ENCODE results near the gene CLCN4.

DNA sequence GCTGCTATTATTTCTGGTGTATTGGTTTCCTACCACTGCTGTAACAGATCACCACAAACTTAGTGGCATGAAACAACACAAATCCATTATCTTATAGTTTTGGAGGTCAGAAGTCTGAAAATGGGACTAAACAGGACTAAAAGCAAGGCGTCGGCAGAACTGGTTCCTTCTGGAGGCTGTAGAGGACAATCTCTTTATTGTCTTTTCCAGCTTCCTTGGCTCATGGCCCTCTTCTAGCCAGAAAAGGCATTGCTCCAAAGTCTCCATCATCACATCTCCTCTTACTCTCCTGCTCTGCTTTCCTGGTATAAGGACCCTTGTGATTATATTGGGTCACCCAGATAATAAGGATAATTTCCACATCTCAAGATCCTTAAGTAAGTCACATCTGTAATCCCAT is 121.9 kb downstream of the CLCN4 start:
- TF ChIP-seq, protein P1, sequence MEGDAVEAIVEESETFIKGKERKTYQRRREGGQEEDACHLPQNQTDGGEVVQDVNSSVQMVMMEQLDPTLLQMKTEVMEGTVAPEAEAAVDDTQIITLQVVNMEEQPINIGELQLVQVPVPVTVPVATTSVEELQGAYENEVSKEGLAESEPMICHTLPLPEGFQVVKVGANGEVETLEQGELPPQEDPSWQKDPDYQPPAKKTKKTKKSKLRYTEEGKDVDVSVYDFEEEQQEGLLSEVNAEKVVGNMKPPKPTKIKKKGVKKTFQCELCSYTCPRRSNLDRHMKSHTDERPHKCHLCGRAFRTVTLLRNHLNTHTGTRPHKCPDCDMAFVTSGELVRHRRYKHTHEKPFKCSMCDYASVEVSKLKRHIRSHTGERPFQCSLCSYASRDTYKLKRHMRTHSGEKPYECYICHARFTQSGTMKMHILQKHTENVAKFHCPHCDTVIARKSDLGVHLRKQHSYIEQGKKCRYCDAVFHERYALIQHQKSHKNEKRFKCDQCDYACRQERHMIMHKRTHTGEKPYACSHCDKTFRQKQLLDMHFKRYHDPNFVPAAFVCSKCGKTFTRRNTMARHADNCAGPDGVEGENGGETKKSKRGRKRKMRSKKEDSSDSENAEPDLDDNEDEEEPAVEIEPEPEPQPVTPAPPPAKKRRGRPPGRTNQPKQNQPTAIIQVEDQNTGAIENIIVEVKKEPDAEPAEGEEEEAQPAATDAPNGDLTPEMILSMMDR (IDR thresholded peaks at IDR 0.05), result no peak
- TF ChIP-seq POLR2A (IDR thresholded peaks at IDR 0.05) (no peak), EP300 (IDR thresholded peaks at IDR 0.05) (no peak)

Measured in tibial nerve (tissue), 4 donors.